IPS DF 4.7 (cell line): Measurements from ENCODE around the gene ABHD16A.

Experiments used
- DNase-seq: peaks from one replicate; pipeline ENCODE4 v3.0.0-alpha.2; 2013; ENCODE audit warnings: low spot score; ENCODE audit errors: extremely low read depth

Gene ABHD16A

GRCh38 chr6:31702819-31703716 lies at the start of gene ABHD16A:
Gene ABHD16A (minus strand): TSS chr6:31703324. CDS start chr6:31703281, 43 bp downstream.
- peak; percentile 95 for DNase-seq

GRCh38 chr6:31752739-31753319 lies 49.7 kb upstream of the ABHD16A start:
- DNase-seq, result no peak

DNA sequence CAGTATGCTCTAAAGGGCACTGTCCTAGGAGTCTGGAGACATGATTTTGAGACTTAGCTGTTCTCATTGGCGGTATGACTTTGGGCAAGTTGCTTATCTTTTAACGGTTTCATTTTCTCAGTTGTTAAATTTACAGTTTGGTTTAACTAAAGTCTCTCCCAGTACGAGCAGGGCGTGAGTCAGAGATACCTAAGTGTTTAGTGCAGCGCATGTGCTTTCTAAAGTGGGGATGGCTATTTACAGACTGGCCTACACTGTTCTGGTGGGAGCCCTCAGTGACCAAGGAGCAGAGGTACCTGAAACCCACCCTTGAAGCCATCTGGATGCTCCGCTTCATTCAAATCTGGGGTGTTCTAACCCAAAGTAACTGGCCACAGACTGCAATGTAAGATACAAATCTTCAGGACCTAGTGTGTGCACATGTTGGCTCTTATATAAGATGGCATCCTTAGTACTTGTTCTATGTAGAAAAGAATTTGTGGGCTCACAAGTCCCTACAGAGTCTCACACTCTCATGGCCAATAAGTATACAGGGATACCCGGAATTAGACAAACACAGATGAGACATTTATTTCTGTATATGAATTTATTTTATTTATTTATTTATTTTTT lies 47.4 kb upstream of the ABHD16A start:
- DNase-seq, result no peak

- no peak for DNase-seq
These were observed 46.3 kb upstream of the ABHD16A start for GRCh38 chr6:31749301-31750036.

DNA sequence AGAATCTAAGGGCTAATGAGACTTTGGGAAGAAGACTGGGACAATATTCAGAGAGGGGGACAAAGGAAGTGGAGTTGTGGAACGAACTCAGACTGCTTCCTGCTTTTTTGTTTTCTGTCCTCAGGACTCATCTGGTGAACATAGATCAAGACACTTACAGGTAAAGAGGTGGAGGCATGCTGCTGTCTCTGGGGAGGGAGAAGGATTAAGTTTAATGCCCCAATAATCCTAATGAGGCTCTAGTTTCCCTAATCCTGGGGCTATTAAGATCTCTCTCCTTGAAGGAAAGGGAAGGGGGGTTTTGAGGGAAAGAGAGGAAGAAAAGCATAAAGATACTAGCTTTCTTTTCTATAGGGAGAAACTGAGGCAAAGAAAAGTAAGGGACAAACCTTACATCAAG lies 41.3 kb upstream of the ABHD16A start:
- no peak for DNase-seq

DNA sequence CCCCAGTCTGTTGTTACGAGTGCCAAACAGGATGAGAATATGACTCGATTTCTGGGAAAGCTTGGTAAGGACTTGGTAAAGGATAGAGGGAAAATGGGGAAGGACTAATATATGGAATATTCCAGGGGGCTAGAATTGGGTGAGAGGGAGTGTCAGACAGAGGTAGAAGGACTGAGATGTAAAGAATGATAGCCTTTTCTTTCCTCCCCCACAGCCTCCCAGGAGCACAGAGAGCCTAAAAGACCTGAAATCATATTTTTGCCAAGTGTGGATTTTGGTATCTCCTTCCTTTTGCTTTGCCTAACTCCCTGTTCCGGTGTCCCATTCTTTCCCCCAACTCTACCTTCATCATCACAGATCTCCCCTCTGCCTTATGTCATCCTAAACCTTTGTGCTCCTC lies 39.8 kb upstream of the ABHD16A start:
- DNase-seq, result no peak

DNA sequence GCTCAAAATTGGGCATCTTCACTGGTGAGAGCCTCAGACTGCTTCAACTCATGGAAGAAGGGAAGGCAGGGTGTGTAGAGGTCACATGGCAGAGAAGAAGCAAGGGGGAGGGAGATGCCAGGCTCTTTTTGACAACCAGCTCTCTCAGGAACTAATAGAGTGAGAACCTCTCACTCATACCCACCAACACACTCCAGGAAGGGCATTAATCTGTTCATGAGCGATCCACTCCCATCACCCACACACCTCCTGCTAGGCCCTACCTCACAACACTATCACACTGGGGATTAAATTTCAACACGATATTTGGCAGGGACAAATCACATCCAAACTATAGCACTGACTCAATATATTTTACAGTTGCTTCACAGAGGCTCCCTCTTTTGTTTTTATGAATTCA lies 38.7 kb upstream of the ABHD16A start:
- DNase-seq, result no peak

DNA sequence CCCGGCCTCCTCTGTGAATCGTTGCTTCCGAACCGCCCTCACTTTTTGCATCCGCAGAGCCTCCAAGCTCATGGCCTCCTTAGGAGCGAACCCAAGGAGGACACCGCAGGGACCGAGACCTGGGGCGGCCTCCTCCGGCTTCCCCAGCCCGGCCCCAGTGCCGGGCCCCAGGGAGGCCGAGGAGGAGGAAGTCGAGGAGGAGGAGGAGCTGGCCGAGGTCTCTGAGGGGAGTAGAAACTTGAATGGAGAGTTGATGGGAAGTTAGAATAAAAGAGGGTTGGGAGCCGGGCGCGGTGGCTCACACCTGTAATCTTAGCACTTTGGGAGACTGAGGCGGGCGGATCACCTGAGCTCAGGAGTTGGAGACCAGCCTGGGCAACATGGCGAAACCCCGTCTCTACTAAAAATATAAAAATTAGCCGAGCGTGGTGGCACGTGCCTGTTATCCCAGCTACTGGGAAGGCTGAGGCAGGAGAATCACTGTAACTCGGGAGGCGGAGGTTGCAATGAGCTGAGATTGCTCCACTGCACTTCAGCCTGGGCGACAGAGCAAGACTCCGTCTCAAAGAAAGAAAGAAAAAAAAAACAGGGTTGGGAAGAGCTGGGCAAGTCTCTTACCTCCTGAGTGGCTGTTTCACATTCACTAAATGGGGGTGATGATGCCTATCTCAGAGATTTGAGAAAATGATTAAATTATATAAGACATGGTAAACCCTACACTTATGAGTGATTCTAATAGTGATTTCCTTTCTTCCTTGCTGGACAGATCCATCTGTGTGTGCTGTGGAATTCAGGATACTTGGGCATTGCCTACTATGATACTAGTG lies 37.5 kb upstream of the ABHD16A start:
- no peak for DNase-seq

DNA sequence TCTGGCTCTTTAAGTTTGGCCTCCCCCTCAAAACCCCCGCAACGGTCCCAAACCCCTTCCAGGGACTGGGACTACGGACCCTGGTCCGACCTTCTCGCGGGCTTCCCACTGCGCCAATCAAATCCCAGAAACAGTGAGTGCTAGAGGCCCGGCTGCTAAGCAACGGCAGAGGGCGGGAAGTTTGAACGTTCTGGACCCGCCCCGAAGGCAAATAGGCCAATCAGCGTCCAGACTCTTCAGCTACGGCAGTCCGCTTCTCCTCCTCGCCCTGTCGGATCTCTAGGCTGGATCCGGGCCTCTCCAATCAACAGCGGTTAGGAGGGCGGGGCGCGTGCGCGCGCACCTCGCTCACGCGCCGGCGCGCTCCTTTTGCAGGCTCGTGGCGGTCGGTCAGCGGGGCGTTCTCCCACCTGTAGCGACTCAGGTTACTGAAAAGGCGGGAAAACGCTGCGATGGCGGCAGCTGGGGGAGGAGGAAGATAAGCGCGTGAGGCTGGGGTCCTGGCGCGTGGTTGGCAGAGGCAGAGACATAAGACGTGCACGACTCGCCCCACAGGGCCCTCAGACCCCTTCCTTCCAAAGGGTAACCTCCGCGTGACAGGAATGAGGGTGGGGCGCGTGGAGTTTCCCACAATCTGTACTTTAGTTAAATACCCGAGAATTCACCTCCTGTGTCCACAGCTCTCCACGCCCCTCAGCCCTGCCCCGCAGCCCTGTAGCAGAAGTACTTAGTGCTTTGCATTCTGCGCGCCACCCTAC lies 36.7 kb upstream of the ABHD16A start, which contains the start of gene MSH5:
Gene MSH5, plus strand, starts transcription at position 367 of the 758 bp plus-strand sequence. CDS start 462 bp downstream, outside the sequence.
- DNase-seq, result peak; percentile 97

DNA sequence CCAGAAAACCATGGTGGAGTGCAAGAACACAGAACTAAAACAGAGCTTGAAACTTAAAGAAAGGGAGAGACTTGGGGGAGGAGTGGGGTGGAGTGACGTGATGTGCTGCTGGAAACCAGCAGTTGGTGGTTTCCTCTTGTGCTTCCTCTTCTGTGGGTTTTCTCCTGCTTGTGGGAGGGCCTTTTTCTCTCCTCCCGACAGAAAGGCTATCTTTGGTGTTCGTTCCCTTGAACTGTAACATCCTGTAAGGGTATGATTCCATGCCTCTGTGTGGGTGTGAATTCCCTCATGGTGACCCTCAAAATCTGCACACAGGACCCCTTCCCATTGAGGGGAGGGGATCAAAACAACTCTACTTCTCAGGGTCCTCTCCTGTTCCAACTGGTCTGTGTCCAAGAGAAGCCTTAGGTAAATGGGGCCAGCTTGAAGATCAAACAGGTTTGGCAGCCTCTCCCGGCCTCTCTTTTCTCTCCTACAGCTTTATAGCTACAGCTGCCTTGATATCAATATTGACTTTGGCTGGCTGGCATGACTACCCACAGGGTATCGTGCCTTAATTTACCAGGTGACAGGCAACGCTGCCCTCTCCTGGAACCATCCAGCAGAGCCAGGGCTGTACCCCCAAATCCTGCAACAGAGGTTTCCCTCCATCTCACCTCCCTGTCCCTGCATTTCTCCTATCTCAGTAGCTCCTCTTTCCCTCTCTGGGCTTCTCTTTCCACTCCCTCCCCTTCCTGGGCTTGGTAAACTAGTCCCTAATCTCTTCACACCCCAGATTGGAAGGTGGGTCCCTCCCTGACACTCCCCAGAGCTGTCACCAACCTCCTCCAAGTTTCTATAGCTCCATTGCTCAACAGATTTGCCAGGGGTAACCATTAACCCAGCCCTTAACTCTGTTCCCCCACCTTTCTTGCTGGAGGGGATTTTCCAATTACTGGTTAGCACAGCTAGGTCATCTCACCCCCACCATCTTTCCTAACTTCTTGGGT lies 35.2 kb upstream of the ABHD16A start:
- DNase-seq, result no peak

DNA sequence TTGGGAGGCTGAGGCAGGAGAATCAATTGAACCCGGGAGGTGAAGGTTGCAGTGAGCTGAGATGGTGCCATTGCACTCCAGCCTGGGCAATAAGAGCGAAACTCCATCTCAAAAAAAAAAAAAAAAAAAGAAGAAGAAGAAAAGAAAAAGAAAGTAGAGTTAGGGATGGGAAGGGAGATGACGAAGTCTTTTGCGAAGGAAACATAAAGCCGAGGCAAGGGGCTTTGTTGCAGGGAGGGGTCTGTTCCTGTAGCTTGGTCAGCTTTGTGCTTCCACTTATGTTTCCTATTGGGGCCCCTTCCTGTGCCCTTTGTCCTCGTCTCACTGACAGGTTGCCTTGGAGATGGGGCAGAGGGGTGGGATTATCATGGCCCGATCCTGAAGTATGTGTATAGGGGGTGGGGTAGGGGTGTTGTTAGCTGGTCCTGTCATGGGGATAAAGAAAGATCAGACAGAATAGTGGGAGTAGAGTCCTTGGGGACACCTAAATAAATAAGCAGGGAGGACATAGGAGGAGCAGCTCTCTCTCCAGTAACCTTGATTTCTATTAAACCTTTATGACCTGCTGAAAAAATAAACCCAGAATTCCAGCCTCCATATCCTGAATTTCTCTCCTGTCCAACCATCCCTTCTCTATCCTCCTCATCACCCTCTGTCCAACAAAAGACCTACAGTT lies 34.3 kb upstream of the ABHD16A start:
- no peak for DNase-seq

GRCh38 chr6:31736768-31737314 lies 33.7 kb upstream of the ABHD16A start:
- no peak for DNase-seq

DNA sequence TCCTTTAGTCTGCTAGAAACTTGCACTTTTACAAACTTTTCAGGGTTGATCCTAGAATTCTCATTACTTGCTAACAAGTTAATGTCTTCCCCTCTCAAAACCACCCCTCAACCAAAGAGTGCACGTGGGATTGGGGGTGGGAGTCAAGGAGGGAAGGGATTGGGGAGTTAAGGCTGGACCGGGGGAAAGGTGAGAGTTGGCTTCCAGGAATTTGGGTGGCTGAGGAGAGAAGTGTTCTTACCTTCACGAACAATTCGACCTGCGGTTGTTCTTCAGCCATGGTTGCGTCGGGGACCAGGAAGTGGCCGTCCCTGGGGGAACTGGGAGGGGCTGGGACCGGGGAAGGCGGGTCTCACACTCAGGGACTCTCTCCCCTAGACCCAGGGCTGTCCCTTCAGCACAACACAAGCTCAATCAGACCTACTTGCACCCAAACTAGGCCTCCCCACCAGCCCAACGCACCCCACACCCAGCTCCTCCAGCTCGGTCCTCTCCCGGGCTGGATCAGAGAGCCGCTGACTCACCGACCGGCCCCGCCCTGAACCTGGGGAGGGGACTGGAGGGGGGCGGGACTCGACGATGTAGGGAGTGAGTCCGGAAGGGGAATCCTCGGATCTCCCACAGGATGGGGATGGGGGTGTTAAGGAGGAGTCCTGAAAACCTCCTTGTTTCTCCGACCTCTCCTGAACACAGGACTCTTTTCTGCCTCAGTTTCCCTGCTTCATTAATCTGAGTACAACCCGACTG lies 33.1 kb upstream of the ABHD16A start, which contains the start of gene CLIC1:
Gene CLIC1, minus strand, starts transcription at position 510 of the 747 bp plus-strand sequence. Its CDS starts 230 bp downstream, at position 280.
- no peak for DNase-seq

- DNase-seq, result peak; percentile 49
These were observed 31.8 kb upstream of the ABHD16A start for GRCh38 chr6:31734821-31735406.

DNA sequence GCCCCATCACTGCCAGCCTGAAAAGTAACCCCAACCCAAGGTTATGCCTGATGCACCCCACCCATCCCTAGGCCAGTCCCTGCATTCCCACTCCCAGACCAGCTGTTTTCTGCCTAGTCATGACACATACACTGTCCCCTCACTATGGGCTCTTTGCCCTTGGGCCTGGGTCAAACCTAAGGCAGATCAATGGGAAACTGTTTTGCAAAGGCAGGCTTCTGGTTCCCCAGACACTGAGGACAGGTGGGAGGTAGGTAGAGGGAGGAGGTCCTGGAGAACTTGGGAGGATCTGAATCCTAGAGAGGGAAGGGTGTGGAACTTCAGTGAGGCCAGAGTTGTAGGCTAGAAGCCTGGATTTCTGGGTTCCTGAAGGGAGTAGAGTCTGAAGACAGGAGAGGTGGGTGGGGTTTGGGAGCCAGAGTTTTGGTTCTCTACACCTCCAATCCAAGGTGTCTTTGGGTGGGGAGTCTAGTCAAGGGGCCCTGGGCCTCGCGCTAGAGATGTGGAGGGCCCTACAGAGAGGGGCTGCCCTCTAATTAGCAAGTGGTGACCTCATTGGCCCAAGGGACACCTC lies 31.2 kb upstream of the ABHD16A start:
- no peak for DNase-seq

DNA sequence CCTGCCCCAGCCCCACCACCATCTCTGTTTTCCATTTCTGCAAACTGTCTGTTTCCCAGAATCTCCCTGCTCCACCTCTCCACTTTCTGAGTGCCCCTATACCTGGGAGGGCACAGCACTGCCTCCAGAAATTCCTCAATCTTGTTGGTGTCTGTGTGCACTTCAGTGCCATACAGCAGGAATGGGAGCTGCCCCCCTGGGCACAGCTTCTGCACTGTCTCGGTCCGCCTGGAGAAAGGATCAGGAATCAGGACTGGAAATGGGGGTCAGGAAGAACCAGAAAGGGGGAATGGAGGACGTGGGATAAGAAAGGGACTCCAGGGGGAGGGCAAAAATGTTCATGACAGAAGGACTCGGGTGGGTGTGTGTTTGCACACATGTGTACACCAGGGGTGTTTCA lies 30.6 kb upstream of the ABHD16A start:
- DNase-seq, result no peak
